Keratinocyte (primary cell): ENCODE results near the gene KCNB1. TPM values are rescaled to one million over a fixed set of nuclear protein-coding genes. Genes with fewer than 3 reads are reported as not detected.

ENCODE experiments used
- DNase-seq: peaks from one replicate; pipeline ENCODE4 v3.0.0-alpha.2; 2011; ENCODE audit warnings: low read depth, missing footprints, low spot score
- FAIRE-seq: peaks from 2 replicates; lab custom pipeline; 2011; peaks lifted over from hg19 to GRCh38; lab: Jason Lieb, UNC
- H2AFZ ChIP-seq: 2 replicates; pipeline ENCODE4 v1.6.0; 2012; ENCODE audit warnings: low read length, control low read depth, inconsistent platforms; ENCODE audit not compliant: control insufficient read depth
- H3K27ac ChIP-seq: 2 replicates; pipeline ENCODE4 v1.5.1; 2011; ENCODE audit warnings: low read length; ENCODE audit not compliant: control insufficient read depth, insufficient read depth
- H3K27me3 ChIP-seq: 3 replicates; pipeline ENCODE4 v1.6.0; 2011; ENCODE audit warnings: low read length; ENCODE audit not compliant: control insufficient read depth, insufficient read depth; ENCODE audit errors: extremely low read depth
- H3K36me3 ChIP-seq, 2 experiments: 2 replicates in 1 of 2; 3 replicates in 1 of 2; pipeline ENCODE4 v1.5.1; 2011; ENCODE audit warnings: low read length in 2 of 2, mild to moderate bottlenecking in 1 of 2; ENCODE audit not compliant: control insufficient read depth in 2 of 2, insufficient read depth in 2 of 2; ENCODE audit errors: extremely low read depth in 1 of 2
- H3K4me1 ChIP-seq: 3 replicates; pipeline ENCODE4 v1.5.1; 2011; ENCODE audit warnings: low read length; ENCODE audit not compliant: control insufficient read depth, insufficient read depth; ENCODE audit errors: extremely low read depth
- H3K4me2 ChIP-seq: 3 replicates; pipeline ENCODE4 v1.6.0; 2011; ENCODE audit warnings: low read depth, low read length; ENCODE audit not compliant: control insufficient read depth, insufficient read depth; ENCODE audit errors: extremely low read depth
- H3K4me3 ChIP-seq, 3 experiments: fragments of 200-600 bp in 1 of 3; sonication (generic) in 1 of 3; 2 replicates in 2 of 3; 3 replicates in 1 of 3; pipeline ENCODE4 v1.5.1; 2011 to 2016; ENCODE audit warnings: low read length in 3 of 3, mild to moderate bottlenecking in 3 of 3, control low read depth in 2 of 3, inconsistent platforms in 1 of 3, low read depth in 1 of 3, mixed read lengths in 1 of 3, mixed run types in 1 of 3, moderate library complexity in 1 of 3; ENCODE audit not compliant: control insufficient read depth in 2 of 3, insufficient read depth in 2 of 3; ENCODE audit errors: extremely low read depth in 1 of 3
- H3K79me2 ChIP-seq: 2 replicates; pipeline ENCODE4 v1.6.0; 2012; ENCODE audit warnings: low read length; ENCODE audit not compliant: control insufficient read depth, insufficient read depth
- H3K9ac ChIP-seq: 3 replicates; pipeline ENCODE4 v1.6.0; 2011; ENCODE audit warnings: low read length; ENCODE audit not compliant: control insufficient read depth, insufficient read depth; ENCODE audit errors: extremely low read depth
- H3K9me1 ChIP-seq: 3 replicates; pipeline ENCODE4 v1.6.0; 2011; ENCODE audit warnings: low read length; ENCODE audit not compliant: control insufficient read depth, insufficient read depth; ENCODE audit errors: extremely low read depth
- H3K9me3 ChIP-seq: 2 replicates; pipeline ENCODE4 v1.5.1; 2012; ENCODE audit warnings: low read depth, low read length; ENCODE audit not compliant: control insufficient read depth
- H4K20me1 ChIP-seq: 3 replicates; pipeline ENCODE4 v1.6.0; 2011; ENCODE audit warnings: low read length; ENCODE audit not compliant: control insufficient read depth, insufficient read depth; ENCODE audit errors: extremely low read depth
- CTCF ChIP-seq, 3 experiments: IDR thresholded peaks in 1 of 3; conservative IDR thresholded peaks in 1 of 3; optimal IDR thresholded peaks in 1 of 3; 2 replicates in 2 of 3; 3 replicates in 1 of 3; pipeline versions ENCODE3 to v1.5.1; 2011; ENCODE audit warnings: low read length in 3 of 3, mild to moderate bottlenecking in 3 of 3, moderate library complexity in 2 of 3, control low read depth in 1 of 3, inconsistent platforms in 1 of 3; ENCODE audit not compliant: insufficient read depth in 2 of 3; ENCODE audit errors: extremely low read depth in 1 of 3
- EZH2 ChIP-seq: IDR thresholded peaks from one replicate; pipeline ENCODE4 v1.6.1; 2012; ENCODE audit warnings: inconsistent platforms, mild to moderate bottlenecking, low read length, moderate library complexity
- dilution Hi-C: fragments of 300-500 bp; cut with MboI; formaldehyde crosslinking; loops from one replicate; pipeline ENCODE4 v1.7.0; 2020; ENCODE audit warnings: low sequenced_read_pairs; ENCODE audit not compliant: extremely low pct_ligation_motif_present
- polyA plus RNA-seq, 5 experiments: library from polyadenylated mRNA; depleted of rRNA in 3 of 5; stranded (reverse) in 3 of 5; stranded (forward) in 1 of 5; unstranded in 1 of 5; fragments of >200 nt; gene quantifications; 1 replicate in 1 of 5; 2 replicates in 3 of 5; 3 replicates in 1 of 5; pipeline versions ENCODE4 v1.2.1 to v1.2.3, GENCODE V29; 2011 to 2012; ENCODE audit warnings: missing spikeins in 2 of 5, low read depth in 1 of 5, low replicate concordance in 1 of 5

Gene KCNB1
- polyA plus RNA-seq, 1 donor (not counting 4 experiments of a cell fraction or from before 2014, with no cell fraction given), result not detected

GRCh38 chr20:49435639-49436038, 46.8 kb downstream of the KCNB1 start:
- H3K4me2 ChIP-seq, result no peak overlapping the region
- no peaks in the 10 kb centered on the region for H3K36me3 ChIP-seq
- H3K79me2 ChIP-seq, result no peaks in the 10 kb centered on the region
- dilution Hi-C loops, result no loop called here
- H2AFZ ChIP-seq, result no peak overlapping the region
- no peaks in the 10 kb centered on the region for H4K20me1 ChIP-seq
- no peak for DNase-seq
- H3K27ac ChIP-seq, result no peak overlapping the region
- no peaks in the 10 kb centered on the region for H3K9me3 ChIP-seq
- no peak overlapping the region for H3K9ac ChIP-seq
- H3K27me3 ChIP-seq, result peaks cover 34% of the 10 kb centered on the region
- H3K4me1 ChIP-seq, result no peaks in the 10 kb centered on the region
- no peak for TF ChIP-seq EZH2
- peak in 1 of 3 experiments; percentile 31 for TF ChIP-seq CTCF (optimal IDR thresholded peaks at IDR 0.05 in 1 of 3, IDR thresholded peaks at IDR 0.05 in 1 of 3, conservative IDR thresholded peaks at IDR 0.05 in 1 of 3; ENCODE audit: extremely low read depth in 1 of 3, insufficient read depth in 2 of 3, low read length in 3 of 3)
- no peaks in the 10 kb centered on the region for H3K9me1 ChIP-seq
- no peak for FAIRE-seq
- H3K4me3 ChIP-seq, result no peak overlapping the region

DNA sequence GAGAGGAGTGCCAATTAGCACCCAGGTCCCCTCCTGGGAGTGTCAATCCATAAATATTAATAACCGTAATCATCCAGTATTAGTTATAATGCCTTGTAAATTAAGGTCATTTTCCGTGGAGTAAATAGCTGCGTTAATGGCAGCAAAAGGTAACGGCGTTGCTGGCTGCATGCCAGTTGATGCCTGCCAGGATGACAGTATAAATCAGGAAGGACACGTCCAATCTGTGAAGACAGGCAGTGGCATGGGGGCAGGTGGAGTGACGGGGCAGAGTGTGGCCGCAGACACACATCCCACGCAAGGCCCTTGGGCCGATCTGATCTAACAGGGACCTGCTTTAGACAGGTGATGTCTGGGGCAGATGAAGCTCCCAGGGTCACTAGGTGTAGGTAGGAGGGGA, 49.1 kb downstream of the KCNB1 start:
- FAIRE-seq (no peak), DNase-seq (no peak)
- H3K4me3 ChIP-seq, result no peak overlapping the region
- H3K4me1 ChIP-seq, result no peaks in the 10 kb centered on the region
- H3K9ac ChIP-seq, result no peak overlapping the region
- H3K9me3 ChIP-seq, result no peaks in the 10 kb centered on the region
- H3K9me1 ChIP-seq, result no peaks in the 10 kb centered on the region
- no peaks in the 10 kb centered on the region for H3K36me3 ChIP-seq
- no peak for TF ChIP-seq EZH2
- TF ChIP-seq CTCF (optimal IDR thresholded peaks at IDR 0.05 in 1 of 3, IDR thresholded peaks at IDR 0.05 in 1 of 3, conservative IDR thresholded peaks at IDR 0.05 in 1 of 3; ENCODE audit: extremely low read depth in 1 of 3, insufficient read depth in 2 of 3, low read length in 3 of 3), result no peak
- dilution Hi-C loops, result no loop called here
- no peak overlapping the region for H3K4me2 ChIP-seq
- no peak overlapping the region for H2AFZ ChIP-seq
- peaks cover 30% of the 10 kb centered on the region for H3K27me3 ChIP-seq
- no peaks in the 10 kb centered on the region for H3K79me2 ChIP-seq
- no peaks in the 10 kb centered on the region for H4K20me1 ChIP-seq
- H3K27ac ChIP-seq, result no peak overlapping the region
